Germinal center (tissue), 1 donor: ENCODE results near the gene CCDC85B.

Experiments used
- DNase-seq: peaks from one replicate; pipeline ENCODE4 v3.0.0; 2012; ENCODE audit warnings: mixed read lengths, low spot score

Gene CCDC85B

DNA sequence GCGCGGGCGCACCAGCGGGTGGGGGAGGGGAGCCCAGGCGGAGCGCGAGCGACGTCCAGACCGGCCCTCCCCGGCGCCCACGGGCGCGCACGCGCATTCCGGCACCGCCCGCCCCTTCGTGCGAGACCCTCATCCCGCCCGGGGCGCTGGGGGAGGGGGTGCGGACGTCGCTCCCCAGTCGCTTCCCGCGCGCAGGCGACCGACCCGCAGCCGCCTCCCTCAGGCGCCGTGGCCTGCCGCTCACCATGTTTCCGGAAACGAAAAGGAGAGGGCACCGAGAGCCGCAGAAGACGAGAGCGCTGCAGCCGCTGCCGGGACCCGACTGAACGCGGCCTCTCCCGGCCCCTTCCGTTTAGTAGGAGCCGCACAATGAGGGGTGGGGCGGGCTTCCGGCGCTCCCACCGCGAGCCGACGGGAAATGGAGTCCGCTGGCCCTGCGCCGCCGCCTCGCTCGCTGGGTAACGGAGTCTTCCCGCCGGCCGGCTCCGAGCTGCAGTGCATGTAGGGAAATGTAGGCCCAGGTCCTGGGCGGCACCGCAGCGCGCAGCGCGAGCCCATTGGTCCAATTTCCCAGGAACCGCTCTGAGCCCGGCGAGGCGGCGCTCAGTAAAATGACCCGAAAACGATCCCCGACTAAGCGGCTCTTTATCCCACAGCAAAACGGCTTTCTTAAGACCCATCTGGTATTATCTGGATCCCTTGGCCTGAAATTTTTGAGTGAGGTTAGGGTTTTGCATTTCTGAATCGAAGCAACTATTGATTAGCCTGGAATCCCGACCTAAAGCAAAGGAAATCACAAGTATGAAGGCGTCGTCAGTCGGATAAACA, 32.4 kb upstream of the CCDC85B start, which contains the start of gene CFL1:
Gene CFL1, minus strand, starts transcription at position 328 of the 828 bp plus-strand sequence. Its CDS starts 81 bp downstream, at position 247.
- DNase-seq, result peak; percentile 90

- DNase-seq, result no peak
Measured at GRCh38 chr11:65858681-65859087, 31.8 kb upstream of the CCDC85B start.

DNA sequence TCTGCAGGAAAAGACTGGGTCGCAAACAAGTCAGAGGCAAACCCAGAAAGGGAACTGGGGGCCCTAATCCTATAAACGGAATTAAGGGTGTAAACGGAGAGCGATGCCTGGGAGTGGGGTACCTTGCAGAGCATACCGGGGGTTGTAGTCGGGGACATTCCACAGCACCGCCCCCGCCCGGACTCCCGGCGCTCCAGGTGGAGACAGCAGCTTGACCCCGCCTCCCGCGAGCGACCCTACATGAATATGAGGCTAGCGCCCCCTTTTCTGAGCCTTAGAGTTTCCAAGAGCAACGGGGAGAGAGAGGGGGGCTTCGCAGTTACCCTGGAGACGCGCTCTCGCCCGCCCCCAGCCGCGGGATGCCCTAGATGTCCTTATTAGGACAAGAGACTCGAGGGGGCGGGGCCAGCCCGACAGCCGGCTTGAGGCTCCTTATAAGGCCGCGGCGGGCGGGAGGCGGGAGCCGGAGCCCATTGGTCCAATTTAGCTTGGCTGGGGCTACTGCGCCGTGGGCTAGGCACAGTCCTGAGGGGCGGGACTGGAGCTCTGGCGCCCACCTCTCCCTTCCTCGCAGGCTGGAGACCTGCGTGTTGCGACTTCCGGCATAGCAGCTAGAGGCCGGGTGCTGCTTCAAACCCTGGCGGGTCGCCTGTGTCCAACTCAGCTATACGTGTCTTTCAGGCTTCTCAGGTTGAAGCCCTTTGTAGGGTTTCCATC, 31.2 kb upstream of the CCDC85B start:
- DNase-seq, result peak; percentile 96

DNA sequence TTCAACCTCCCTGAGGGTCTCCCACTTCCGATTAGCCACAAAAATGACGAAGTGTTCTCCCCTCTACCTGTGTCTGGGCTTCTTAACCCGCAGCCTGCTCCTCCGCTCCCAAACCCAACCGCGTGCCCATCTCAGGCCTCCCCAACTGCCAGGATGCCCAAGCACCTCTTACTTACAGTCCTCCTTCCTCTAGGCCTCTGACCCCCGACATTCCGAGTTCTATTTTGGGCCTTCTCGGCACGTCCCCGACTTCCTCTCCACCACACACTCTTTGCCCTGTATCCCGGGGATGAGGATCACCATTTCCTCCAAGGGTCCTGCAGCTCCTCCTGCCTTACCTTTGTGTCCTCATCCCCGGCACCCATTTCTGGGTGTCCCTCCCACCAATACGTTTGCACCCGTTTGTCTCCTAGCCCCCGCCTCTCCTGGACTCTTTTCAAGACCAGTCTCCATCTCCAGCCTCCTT, 30.6 kb upstream of the CCDC85B start:
- no peak for DNase-seq

GRCh38 chr11:65860278-65861164, 30.0 kb upstream of the CCDC85B start, which contains the start of gene MUS81:
MUS81 (plus strand) TSS chr11:65860433; CDS start chr11:65860754, 321 bp downstream.
- peak; percentile 89 for DNase-seq

GRCh38 chr11:65861165-65861505, 29.3 kb upstream of the CCDC85B start:
- DNase-seq, result no peak

DNA sequence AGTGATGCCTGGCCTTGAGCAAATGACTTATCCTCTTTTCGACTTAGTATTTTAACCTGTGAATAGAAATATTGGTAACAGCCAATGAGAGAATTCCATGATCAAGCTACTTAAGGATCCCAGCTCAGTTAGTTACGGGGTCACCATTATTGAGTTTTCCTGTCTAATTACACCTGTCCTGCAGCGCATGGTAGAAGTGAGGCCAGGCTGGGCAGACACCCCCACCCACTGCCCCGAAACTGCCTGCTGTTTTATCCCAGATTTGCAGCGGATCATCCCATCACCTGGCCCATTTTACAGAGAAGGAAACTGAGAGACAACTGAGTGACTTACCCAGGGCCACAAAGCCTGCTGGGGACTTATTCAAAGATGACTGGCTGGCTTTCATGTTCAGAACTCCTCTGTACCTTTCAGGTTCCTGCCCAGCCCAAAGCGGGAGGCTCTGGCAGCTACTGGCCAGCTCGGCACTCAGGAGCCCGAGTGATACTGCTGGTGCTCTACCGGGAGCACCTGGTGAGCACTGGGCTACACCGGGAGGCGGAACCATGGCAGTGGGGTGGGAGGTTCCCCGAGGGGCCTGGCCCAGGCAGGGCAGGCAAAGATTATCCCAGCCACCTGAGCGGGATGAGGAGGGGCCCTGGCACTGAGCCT, 28.8 kb upstream of the CCDC85B start:
- DNase-seq, result no peak

DNA sequence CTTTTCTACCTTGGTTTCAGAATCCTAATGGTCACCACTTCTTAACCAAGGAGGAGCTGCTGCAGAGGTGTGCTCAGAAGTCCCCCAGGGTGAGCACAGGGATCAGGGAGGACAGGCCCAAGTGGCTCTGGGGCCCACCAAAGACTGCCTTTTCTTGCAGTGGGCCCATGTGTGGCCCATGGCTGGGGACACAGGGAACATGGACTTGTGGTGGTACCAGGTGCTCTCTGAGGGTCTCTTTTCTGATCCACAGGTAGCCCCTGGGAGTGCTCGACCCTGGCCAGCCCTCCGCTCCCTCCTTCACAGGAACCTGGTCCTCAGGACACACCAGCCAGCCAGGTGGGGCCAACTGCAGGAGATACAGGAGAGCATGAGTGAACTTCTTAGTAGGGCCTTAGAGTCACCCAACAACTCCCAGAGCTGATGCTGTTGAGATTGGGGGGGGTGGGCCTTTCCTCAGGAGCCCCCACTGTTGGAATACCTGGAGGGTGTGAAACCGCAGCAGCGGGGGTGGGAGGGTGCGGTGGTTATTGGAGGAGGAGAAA, 28.2 kb upstream of the CCDC85B start:
- DNase-seq, result no peak

DNA sequence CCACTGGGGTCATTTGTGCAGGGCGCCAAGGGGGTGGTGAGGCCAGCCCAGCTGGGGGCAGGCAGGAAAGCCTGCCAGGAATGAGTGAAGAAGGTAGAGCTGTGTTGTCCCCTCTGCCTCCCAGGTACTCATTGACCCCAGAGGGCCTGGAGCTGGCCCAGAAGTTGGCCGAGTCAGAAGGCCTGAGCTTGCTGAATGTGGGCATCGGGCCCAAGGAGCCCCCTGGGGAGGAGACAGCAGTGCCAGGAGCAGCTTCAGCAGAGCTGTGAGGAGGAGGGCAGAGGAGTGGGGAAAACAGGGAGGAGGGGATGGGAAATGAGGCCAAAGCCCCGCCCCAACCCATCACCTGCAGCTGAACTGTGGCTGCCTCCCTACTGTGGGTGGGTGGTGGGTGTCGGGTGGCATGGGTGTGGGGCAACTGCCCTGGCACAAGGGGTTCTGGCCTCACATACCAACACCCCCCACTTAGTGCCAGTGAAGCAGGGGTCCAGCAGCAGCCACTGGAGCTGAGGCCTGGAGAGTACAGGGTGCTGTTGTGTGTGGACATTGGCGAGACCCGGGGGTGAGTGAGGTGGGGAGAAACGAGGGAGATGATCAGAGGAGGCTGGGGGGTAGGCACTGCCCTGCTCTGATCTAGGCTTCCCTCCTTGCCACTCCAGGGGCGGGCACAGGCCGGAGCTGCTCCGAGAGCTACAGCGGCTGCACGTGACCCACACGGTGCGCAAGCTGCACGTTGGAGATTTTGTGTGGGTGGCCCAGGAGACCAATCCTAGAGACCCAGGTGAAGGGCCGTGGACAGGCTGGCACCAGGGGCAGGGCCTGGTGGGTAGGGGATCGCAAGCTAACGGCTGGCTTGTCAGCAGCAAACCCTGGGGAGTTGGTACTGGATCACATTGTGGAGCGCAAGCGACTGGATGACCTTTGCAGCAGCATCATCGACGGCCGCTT, 27.3 kb upstream of the CCDC85B start:
- no peak for DNase-seq

DNA sequence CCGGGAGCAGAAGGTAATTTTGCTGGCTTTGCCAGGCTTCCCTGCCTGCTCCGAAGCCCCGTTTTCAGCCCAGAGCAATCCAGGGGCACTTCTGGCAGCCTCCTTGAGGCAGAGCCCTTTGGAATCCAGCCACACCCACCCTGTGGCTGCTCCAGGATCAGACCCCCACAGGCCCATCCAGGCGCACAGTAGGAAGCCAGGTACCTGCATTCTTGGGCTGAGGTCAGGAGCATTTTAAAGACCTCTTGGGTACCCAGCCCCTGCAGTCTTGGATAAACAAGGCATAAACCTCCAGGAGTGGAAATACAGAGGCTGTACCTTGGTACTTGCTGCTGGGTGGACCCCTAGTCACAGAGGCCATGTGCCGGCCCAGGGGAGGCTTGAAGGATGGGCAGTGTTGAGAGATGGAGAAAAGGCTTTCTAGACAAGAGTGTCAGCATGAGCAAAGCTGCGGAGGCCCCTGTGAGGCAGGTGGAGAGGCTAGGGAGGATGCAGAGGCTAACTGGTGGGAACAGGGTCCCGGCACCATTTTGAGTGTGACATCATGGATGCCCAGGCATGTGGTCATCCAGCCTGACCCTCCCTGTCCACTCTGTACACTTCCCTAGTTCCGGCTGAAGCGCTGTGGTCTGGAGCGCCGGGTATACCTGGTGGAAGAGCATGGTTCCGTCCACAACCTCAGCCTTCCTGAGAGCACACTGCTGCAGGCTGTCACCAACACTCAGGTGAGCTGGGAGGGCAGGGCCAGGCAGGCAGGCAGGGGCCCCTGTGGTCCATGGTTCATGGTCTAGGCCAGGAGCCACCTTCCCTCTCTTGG, 26.4 kb upstream of the CCDC85B start:
- no peak for DNase-seq

DNA sequence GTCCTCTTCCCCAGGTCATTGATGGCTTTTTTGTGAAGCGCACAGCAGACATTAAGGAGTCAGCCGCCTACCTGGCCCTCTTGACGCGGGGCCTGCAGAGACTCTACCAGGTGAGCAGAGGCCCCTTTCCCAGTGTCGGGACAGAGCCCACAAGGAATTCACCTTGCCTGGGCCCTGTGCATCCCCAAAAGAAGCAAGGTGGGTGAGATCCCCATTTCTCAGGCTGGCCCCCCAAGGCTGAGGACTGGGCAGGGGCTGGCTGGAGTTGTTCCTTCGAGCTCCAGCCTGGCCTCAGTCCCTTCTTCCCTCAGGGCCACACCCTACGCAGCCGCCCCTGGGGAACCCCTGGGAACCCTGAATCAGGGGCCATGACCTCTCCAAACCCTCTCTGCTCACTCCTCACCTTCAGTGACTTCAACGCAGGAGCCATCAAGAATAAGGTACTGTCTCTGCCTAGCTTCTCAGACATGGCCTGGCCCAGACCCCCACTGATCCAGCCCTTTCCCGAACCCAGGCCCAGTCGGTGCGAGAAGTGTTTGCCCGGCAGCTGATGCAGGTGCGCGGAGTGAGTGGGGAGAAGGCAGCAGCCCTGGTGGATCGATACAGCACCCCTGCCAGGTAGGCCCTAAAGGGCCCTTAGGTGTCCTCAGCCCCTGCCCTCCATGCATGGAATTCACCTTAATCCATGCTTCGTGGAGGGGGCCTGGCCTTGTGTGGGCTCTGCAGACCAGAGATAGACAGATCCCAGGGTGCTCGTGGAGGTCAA, 25.6 kb upstream of the CCDC85B start:
- DNase-seq, result no peak

DNA sequence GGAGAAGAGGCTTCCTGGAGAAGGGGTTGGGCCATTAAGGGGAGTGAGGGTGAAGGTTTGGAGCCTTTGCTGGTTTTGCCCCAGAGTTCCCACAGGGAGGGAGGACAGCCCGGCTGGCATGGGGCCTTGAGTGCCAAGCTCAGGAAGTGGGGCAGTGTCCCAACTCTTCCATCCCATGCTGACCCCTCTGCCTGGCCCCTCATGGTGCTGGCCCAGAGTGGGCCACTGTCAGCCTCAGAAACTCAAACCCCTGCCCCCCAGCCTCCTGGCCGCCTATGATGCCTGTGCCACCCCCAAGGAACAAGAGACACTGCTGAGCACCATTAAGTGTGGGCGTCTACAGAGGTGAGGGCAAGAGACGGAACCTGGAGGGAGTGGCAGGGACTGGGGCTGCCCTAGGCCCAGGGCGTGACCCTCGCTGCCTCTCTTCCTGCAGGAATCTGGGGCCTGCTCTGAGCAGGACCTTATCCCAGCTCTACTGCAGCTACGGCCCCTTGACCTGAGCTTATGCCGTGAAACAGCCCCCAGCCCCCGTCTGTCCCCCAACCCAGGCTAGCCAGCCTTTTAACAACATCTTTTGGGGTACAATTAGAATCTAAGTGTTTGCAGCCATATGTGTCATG, 24.8 kb upstream of the CCDC85B start:
- DNase-seq, result no peak

DNA sequence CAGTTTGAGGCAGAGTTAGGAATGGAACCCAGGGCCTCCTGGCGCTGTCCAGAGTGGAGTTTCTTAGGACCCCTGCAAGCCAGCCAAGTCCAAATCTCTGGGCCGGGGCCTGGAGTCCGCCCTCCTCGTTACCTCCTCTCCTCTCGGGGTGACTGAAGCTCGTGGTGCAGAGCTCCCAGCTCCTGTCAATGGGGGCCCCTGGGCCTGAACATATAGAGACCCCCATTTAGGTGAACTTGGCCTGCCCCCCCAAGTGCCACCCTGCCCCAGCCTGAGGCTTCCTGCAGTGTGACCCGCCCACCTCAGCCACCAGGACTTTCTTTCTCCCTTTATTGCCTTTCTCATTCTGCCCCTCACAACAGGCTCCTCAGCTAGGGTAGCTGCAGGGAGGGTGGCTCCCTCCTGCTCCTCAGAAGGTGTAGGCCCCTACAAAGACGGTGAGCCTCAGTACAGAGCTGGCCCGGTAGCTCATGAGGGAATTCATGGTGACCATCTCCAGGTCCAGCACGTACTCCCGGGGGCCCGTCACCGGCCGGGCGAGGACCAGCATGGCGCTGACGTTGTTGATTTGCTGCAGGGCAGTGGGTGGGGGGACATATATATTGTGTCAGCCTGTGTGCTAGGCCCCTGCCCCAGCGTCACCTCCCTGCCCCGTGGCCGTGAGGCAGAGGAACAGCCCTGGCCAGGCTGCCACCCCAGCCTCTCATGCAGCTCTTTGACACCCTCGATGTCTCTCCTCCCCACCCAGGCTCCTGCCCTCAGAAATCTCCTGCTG, 23.8 kb upstream of the CCDC85B start:
- DNase-seq, result no peak

DNA sequence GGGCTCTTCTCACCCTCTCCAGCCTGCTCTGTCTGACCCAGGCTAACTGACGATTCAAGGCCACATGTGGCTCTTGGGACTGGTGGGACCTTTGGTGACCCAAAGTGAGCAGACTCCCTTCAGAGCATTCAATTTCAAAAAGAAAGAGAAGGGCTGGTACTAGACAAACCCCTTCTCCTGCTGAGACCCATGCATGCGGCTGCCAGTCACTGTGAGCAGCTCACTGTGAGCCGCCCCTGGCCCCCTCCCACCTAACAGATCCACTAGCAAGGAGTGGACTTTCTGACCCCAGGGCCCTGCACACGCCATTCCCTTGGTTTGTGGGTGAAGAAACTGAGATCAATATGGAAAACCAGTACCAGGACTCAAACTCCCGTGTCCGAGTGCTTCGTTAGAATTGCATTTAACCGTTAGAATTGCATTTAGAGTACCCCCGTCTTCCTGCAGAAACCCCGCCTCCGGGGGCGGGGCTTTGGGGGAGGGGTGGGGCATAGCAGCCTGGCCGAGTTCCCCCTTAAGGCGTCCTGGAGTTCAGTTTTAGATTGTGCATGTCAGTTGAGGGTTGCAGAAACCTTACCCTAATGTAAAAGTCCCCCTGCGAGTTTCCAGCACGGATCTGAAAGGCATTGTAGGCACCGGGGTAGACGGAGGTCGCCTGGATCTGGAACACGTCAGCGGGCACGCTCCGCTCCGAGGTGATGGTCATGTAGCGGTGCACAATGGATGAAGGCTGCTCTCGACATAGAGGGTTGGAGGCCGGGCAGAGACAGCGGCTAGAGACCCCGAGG, 23.0 kb upstream of the CCDC85B start:
- peak; percentile 54 for DNase-seq

DNA sequence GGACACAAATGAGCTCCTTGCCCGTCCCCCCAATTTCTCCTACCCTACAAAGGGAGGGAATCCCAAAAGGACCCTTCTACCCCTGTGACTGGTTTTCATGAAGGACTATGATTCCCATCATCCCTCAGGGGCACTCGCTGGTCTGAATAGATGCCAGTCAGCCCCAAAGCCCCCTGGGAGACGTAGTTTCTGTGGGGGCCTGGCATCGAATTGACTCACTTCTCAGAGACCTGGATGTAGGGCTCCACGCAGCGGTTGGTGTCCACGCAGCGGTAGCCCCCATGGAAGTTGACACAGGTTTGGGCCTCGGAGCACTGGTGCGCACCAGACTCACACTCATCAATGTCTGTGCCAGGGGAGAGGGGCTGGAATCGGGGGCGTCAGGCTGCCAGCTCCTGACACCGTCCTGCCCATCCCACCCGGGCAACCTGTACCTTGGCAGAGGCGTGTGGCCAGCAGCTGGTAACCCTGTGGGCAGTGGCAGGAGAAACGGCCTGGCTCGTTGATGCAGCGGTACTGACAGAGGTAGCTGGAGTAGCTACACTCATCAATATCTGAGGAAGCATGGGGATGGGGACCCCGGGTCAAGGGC, 22.3 kb upstream of the CCDC85B start:
- DNase-seq, result no peak

DNA sequence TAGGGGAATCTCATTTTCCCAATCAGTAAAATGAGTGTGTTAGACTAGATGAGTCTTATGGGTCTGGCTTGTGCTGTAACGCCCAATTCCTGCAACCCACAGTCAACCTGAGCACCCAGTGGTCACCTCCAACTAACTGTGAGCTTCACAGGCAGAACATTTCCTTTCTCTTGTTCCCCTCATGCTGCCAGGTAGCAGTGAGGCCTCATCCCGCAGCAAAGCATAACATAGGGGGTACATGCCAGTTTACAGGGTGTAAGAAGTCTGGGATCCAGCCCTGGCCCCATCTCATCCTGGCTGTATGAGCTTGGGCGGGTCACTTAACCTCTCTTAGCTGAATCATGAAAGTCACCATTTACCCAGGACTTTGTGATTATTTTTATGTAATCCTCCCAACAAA, 21.6 kb upstream of the CCDC85B start:
- DNase-seq, result no peak
